Panc1 (cell line): ENCODE data around the gene LRPPRC. TPM values are rescaled to one million over a fixed set of nuclear protein-coding genes. Genes with fewer than 3 reads are reported as not detected.

Experiments used
- ATAC-seq: fragments of 200-7000 bp; cut with Tn5 transposase; 2 replicates; pipeline ENCODE4 v1.9.1; 2020; ENCODE audit warnings: mild to moderate bottlenecking, moderate library complexity
- BruUV-seq: library from RNA; stranded (reverse); fragments of 400-500 nt; replicated peaks from 2 replicates; lab custom pipeline; 2021; lab: Mats Ljungman, UMichigan
- CTCF ChIA-PET: fragments of 300-600 bp; sonication (Branson Sonifier 250); formaldehyde crosslinking; loops from one replicate; lab custom pipeline; 2022; ENCODE audit warnings: antibody characterized with exemption; lab: Charles Lee
- POLR2A ChIA-PET: fragments of 300-600 bp; sonication (Branson Sonifier 250); formaldehyde crosslinking; loops from one replicate; lab custom pipeline; 2022; ENCODE audit warnings: antibody characterized with exemption; lab: Charles Lee
- DNase-seq: peaks from one replicate; pipeline ENCODE4 v3.0.0-alpha.2; 2010; ENCODE audit warnings: low read depth, low spot score
- H3K27ac ChIP-seq: 2 replicates; pipeline ENCODE4 v1.5.1; 2011; ENCODE audit warnings: mild to moderate bottlenecking, low read length, inconsistent platforms
- H3K27me3 ChIP-seq: fragments of 200-500 bp; sonication (Bioruptor generic); 2 replicates; pipeline ENCODE4 v1.6.0; 2014; ENCODE audit warnings: low read length, inconsistent platforms; ENCODE audit not compliant: control insufficient read depth, insufficient read depth
- H3K36me3 ChIP-seq: fragments of 200-500 bp; sonication (Bioruptor generic); 2 replicates; pipeline ENCODE4 v1.5.1; 2014; ENCODE audit warnings: inconsistent platforms, mild to moderate bottlenecking, low read length, moderate library complexity; ENCODE audit not compliant: control insufficient read depth, insufficient read depth
- H3K4me1 ChIP-seq: 2 replicates; pipeline ENCODE4 v1.5.1; 2011; ENCODE audit warnings: inconsistent platforms, mild to moderate bottlenecking, low read length, moderate library complexity; ENCODE audit not compliant: control insufficient read depth, insufficient read depth
- H3K4me3 ChIP-seq, 2 experiments: 2 replicates each; pipeline ENCODE4 v1.5.1; 2011 to 2012; ENCODE audit warnings: low read depth in 2 of 2, low read length in 2 of 2, mild to moderate bottlenecking in 2 of 2, inconsistent platforms in 1 of 2, moderate library complexity in 1 of 2
- H3K9me3 ChIP-seq: fragments of 200-500 bp; sonication (Bioruptor generic); 2 replicates; pipeline ENCODE4 v1.5.1; 2014; ENCODE audit warnings: low read depth, mild to moderate bottlenecking, inconsistent platforms, low read length, moderate library complexity; ENCODE audit not compliant: control insufficient read depth, insufficient read depth
- CTCF ChIP-seq: fragments of 450-650 bp; IDR thresholded peaks from 2 replicates; pipeline ENCODE4 v1.5.1; 2017; ENCODE audit warnings: mild to moderate bottlenecking
- POLR2AphosphoS5 ChIP-seq: IDR thresholded peaks from 2 replicates; pipeline ENCODE4 v1.6.1; 2012; ENCODE audit warnings: mild to moderate bottlenecking, low read depth, low read length, moderate library complexity
- REST ChIP-seq, 2 experiments: IDR thresholded peaks; 2 replicates each; pipeline ENCODE4 v1.6.1; 2011 to 2012; ENCODE audit warnings: low read depth in 2 of 2, control low read depth in 1 of 2, low read length in 1 of 2, mild to moderate bottlenecking in 1 of 2, moderate library complexity in 1 of 2; ENCODE audit not compliant: insufficient read depth in 1 of 2
- SIN3A ChIP-seq: IDR thresholded peaks from 2 replicates; pipeline ENCODE4 v1.6.1; 2012; ENCODE audit warnings: low read depth, mild to moderate bottlenecking, low read length, moderate library complexity, borderline replicate concordance; ENCODE audit not compliant: insufficient read depth
- TCF7L2 ChIP-seq: IDR thresholded peaks from 2 replicates; pipeline ENCODE4 v1.6.1; 2011; ENCODE audit warnings: mild to moderate bottlenecking, low read depth, low read length, inconsistent platforms
- in situ Hi-C: cut with HindIII; loops from 2 replicates; pipeline ENCODE4 v1.10.0; 2016; ENCODE audit warnings: low sequenced_read_pairs, low pct_unique_long_range_greater_than_20kb
- intact Hi-C: fragments of 100-400 bp; cut with micrococcal nuclease; formaldehyde crosslinking; loops from one replicate; pipeline ENCODE4 v1.10.0; 2022; ENCODE audit not compliant: unreplicated experiment
- total RNA-seq: library from RNA; stranded (reverse); gene quantifications from one replicate; pipeline ENCODE4 v1.2.1, GENCODE V29; 2021; ENCODE audit not compliant: unreplicated experiment

The LRPPRC gene
- total RNA-seq, 1 experiment from 2014 or later: 207 TPM

GRCh38 chr2:43874776-43875451 is 120.9 kb downstream of the LRPPRC start:
- no peak for ATAC-seq
- H3K4me1 ChIP-seq: peaks cover 3% of the 10 kb centered on the region
- no peak overlapping the region for H3K27ac ChIP-seq
- intact Hi-C loops (loop anchor here (5.0 kb wide), 1 partner anchor 268 kb away; no protein-coding TSS in a partner anchor), in situ Hi-C loops (no loop called here)
- H3K4me3 ChIP-seq: no peak overlapping the region
- no peak for DNase-seq
- ChIA-PET CTCF (no interaction called here), POLR2A (interaction anchor here (0.5 kb wide), 1 partner anchor 234 kb away, joined by 9 read pairs; no protein-coding TSS in a partner anchor)
- peaks cover 7% of the 10 kb centered on the region for H3K27me3 ChIP-seq
- TF ChIP-seq POLR2AphosphoS5 (no peak), CTCF (no peak), REST (IDR thresholded peaks at IDR 0.05; ENCODE audit: insufficient read depth in 1 of 2, low read depth in 2 of 2, low read length in 1 of 2) (no peak), SIN3A (no peak), TCF7L2 (no peak)
- no TSS peak for BruUV-seq
- H3K9me3 ChIP-seq: no peaks in the 10 kb centered on the region
- no peaks in the 10 kb centered on the region for H3K36me3 ChIP-seq

GRCh38 chr2:43872151-43872550 is 123.6 kb downstream of the LRPPRC start:
- H3K4me3 ChIP-seq: no peak overlapping the region
- H3K27ac ChIP-seq: no peak overlapping the region
- ChIA-PET CTCF (no interaction called here), POLR2A (no interaction called here)
- no TSS peak for BruUV-seq
- TF ChIP-seq REST (IDR thresholded peaks at IDR 0.05; ENCODE audit: insufficient read depth in 1 of 2, low read depth in 2 of 2, low read length in 1 of 2) (no peak), TCF7L2 (no peak), POLR2AphosphoS5 (no peak), SIN3A (no peak)
- intact Hi-C loops: no loop called here
- H3K9me3 ChIP-seq: no peaks in the 10 kb centered on the region
- peaks cover 18% of the 10 kb centered on the region for H3K27me3 ChIP-seq
- no peak for DNase-seq
- H3K4me1 ChIP-seq: no peaks in the 10 kb centered on the region
- in situ Hi-C loops: no loop called here
- ATAC-seq: no peak
- H3K36me3 ChIP-seq: no peaks in the 10 kb centered on the region
